ENCODE results near the gene BPI.

Gene BPI

GRCh38 chr20:38275815-38276550, 28.0 kb upstream of the BPI start:
- no peak for TF ChIP-seq TEAD4 (IDR thresholded peaks at IDR 0.05)
- no peak for TF ChIP-seq CREB1 (IDR thresholded peaks at IDR 0.05; ENCODE audit: low read depth)
- TF ChIP-seq EGR1 (IDR thresholded peaks at IDR 0.05) = no peak
- TF ChIP-seq EP300 (IDR thresholded peaks at IDR 0.05; ENCODE audit: borderline replicate concordance) = no peak
- TF ChIP-seq NFIC (IDR thresholded peaks at IDR 0.05) = no peak
- TF ChIP-seq YY1 (IDR thresholded peaks at IDR 0.05; ENCODE audit: low read depth) = no peak
- no peak for TF ChIP-seq FOXM1 (IDR thresholded peaks at IDR 0.05; ENCODE audit: borderline replicate concordance, low read depth)
- no peak for TF ChIP-seq TAF1 (IDR thresholded peaks at IDR 0.05; ENCODE audit: low read depth)
- TF ChIP-seq ZBTB7A (IDR thresholded peaks at IDR 0.05; ENCODE audit: low read depth) = no peak
- no peak for TF ChIP-seq RAD21 (IDR thresholded peaks at IDR 0.05; ENCODE audit: low read depth)

DNA sequence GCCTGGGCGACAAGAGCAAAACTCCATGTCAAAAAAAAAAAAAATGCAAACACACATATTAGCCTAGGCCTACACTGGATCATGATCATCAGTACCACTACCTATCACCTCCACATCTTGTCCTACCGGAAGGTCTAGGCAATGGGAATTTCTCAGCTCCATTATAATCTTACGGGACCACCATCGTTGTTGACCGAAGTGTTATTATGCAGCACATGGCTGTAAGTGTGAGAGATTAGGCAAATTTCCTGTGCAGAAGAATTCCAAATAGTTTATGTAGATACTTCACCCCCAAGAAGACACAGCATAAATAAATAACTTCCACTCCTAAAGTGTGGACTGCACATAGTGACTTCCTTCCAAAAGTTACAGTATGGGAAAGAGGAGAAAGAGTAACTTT, 26.7 kb upstream of the BPI start:
- TF ChIP-seq TCF12 (IDR thresholded peaks at IDR 0.05; ENCODE audit: low read depth) = no peak
- TF ChIP-seq, protein P1, sequence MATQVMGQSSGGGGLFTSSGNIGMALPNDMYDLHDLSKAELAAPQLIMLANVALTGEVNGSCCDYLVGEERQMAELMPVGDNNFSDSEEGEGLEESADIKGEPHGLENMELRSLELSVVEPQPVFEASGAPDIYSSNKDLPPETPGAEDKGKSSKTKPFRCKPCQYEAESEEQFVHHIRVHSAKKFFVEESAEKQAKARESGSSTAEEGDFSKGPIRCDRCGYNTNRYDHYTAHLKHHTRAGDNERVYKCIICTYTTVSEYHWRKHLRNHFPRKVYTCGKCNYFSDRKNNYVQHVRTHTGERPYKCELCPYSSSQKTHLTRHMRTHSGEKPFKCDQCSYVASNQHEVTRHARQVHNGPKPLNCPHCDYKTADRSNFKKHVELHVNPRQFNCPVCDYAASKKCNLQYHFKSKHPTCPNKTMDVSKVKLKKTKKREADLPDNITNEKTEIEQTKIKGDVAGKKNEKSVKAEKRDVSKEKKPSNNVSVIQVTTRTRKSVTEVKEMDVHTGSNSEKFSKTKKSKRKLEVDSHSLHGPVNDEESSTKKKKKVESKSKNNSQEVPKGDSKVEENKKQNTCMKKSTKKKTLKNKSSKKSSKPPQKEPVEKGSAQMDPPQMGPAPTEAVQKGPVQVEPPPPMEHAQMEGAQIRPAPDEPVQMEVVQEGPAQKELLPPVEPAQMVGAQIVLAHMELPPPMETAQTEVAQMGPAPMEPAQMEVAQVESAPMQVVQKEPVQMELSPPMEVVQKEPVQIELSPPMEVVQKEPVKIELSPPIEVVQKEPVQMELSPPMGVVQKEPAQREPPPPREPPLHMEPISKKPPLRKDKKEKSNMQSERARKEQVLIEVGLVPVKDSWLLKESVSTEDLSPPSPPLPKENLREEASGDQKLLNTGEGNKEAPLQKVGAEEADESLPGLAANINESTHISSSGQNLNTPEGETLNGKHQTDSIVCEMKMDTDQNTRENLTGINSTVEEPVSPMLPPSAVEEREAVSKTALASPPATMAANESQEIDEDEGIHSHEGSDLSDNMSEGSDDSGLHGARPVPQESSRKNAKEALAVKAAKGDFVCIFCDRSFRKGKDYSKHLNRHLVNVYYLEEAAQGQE (IDR thresholded peaks at IDR 0.05; ENCODE audit: low read depth) = no peak
- no peak for TF ChIP-seq ZBTB7A (IDR thresholded peaks at IDR 0.05; ENCODE audit: low read depth)
- TF ChIP-seq CEBPB (IDR thresholded peaks at IDR 0.05) = no peak
- TF ChIP-seq USF1 (IDR thresholded peaks at IDR 0.05) = no peak
- no peak for TF ChIP-seq FOXM1 (IDR thresholded peaks at IDR 0.05; ENCODE audit: borderline replicate concordance, low read depth)
- no peak for TF ChIP-seq CREB1 (IDR thresholded peaks at IDR 0.05; ENCODE audit: low read depth)
- TF ChIP-seq YY1 (IDR thresholded peaks at IDR 0.05; ENCODE audit: low read depth) = no peak
- no peak for TF ChIP-seq RAD21 (IDR thresholded peaks at IDR 0.05; ENCODE audit: low read depth)
- TF ChIP-seq TAF1 (IDR thresholded peaks at IDR 0.05; ENCODE audit: low read depth) = no peak
- no peak for TF ChIP-seq EGR1 (IDR thresholded peaks at IDR 0.05)
- TF ChIP-seq MAX (IDR thresholded peaks at IDR 0.05) = no peak
- TF ChIP-seq TEAD4 (IDR thresholded peaks at IDR 0.05) = no peak
- no peak for TF ChIP-seq NFIC (IDR thresholded peaks at IDR 0.05)
- TF ChIP-seq EP300 (IDR thresholded peaks at IDR 0.05; ENCODE audit: borderline replicate concordance) = no peak

GRCh38 chr20:38277691-38278090, 26.3 kb upstream of the BPI start:
- TF ChIP-seq ZBTB7A (IDR thresholded peaks at IDR 0.05; ENCODE audit: low read depth) = no peak
- TF ChIP-seq TCF12 (IDR thresholded peaks at IDR 0.05; ENCODE audit: low read depth) = no peak
- no peak for TF ChIP-seq NFIC (IDR thresholded peaks at IDR 0.05)
- TF ChIP-seq USF1 (IDR thresholded peaks at IDR 0.05) = no peak
- TF ChIP-seq TEAD4 (IDR thresholded peaks at IDR 0.05) = no peak
- TF ChIP-seq, protein P1 (IDR thresholded peaks at IDR 0.05; ENCODE audit: low read depth) = no peak

- TF ChIP-seq CREB1 (IDR thresholded peaks at IDR 0.05; ENCODE audit: low read depth) (no peak), MAX (IDR thresholded peaks at IDR 0.05) (no peak), EP300 (IDR thresholded peaks at IDR 0.05; ENCODE audit: borderline replicate concordance) (no peak), TCF12 (IDR thresholded peaks at IDR 0.05; ENCODE audit: low read depth) (no peak)
- TF ChIP-seq, protein P1 (IDR thresholded peaks at IDR 0.05; ENCODE audit: low read depth) = no peak
Observed at GRCh38 chr20:38278131-38278530, 25.8 kb upstream of the BPI start.

Data from Ishikawa (cell line).